ENCODE measurements around the gene KCNH8.

- TF ChIP-seq EZH2 (IDR thresholded peaks at IDR 0.05), result no peak
- TF ChIP-seq, protein P1, sequence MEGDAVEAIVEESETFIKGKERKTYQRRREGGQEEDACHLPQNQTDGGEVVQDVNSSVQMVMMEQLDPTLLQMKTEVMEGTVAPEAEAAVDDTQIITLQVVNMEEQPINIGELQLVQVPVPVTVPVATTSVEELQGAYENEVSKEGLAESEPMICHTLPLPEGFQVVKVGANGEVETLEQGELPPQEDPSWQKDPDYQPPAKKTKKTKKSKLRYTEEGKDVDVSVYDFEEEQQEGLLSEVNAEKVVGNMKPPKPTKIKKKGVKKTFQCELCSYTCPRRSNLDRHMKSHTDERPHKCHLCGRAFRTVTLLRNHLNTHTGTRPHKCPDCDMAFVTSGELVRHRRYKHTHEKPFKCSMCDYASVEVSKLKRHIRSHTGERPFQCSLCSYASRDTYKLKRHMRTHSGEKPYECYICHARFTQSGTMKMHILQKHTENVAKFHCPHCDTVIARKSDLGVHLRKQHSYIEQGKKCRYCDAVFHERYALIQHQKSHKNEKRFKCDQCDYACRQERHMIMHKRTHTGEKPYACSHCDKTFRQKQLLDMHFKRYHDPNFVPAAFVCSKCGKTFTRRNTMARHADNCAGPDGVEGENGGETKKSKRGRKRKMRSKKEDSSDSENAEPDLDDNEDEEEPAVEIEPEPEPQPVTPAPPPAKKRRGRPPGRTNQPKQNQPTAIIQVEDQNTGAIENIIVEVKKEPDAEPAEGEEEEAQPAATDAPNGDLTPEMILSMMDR (IDR thresholded peaks at IDR 0.05), result no peak
Measured at GRCh38 chr3:19264424-19264823, 116.1 kb downstream of the KCNH8 start.
